Mononuclear cell (primary cell): ENCODE measurements around the gene LRIF1. TPM values are rescaled to one million over a fixed set of nuclear protein-coding genes. Genes with fewer than 3 reads are reported as not detected.

Experiments used
- total RNA-seq: library from RNA; depleted of rRNA; stranded (reverse); fragments of >200 nt; gene quantifications from one replicate; pipeline ENCODE4 v1.2.3, GENCODE V29; 2012

LRIF1 gene
- total RNA-seq, 1 donor: 3.3 TPM

Other genes starting within 250 kb of the LRIF1 start
- gene CD53, start 90.8 kb downstream of the LRIF1 start, total RNA-seq: 334 TPM
- gene DRAM2, start 176.2 kb upstream of the LRIF1 start, total RNA-seq: 89.8 TPM
- 48.9 TPM for gene CEPT1, start 176.3 kb upstream of the LRIF1 start, total RNA-seq
- gene DENND2D, start 236.7 kb upstream of the LRIF1 start, total RNA-seq: 49.5 TPM